Body of pancreas (tissue), 4 donors: ENCODE data around the gene ANXA5. TPM values are rescaled to one million over a fixed set of nuclear protein-coding genes. Genes with fewer than 3 reads are reported as not detected.

Experiments
- ATAC-seq: fragments of 150-250 bp; one replicate; pipeline ENCODE4 v1.9.1; 2016
- DNase-seq, 4 donors: peaks; one replicate each; pipeline ENCODE4 v3.0.0-alpha.2; 2019
- H3K27ac ChIP-seq, 4 donors: fragments of 200-600 bp; sonication (generic); 1 replicate in 3 of 4; 2 replicates in 1 of 4; pipeline versions ENCODE4 v1.5.1 to v1.6.1; 2016 to 2019; ENCODE audit warnings: mild to moderate bottlenecking in 1 of 4, mixed read lengths in 1 of 4, moderate library complexity in 1 of 4
- H3K27me3 ChIP-seq, 2 donors: fragments of 200-600 bp; sonication (generic); one replicate each; pipeline ENCODE4 v1.6.0; 2016; ENCODE audit warnings: mild to moderate bottlenecking in 1 of 2
- H3K36me3 ChIP-seq, 2 donors: fragments of 200-600 bp; sonication (generic); replicated peaks in 1 of 2; 2 replicates each; pipeline ENCODE4 v1.5.1; 2016; ENCODE audit warnings: low read depth in 2 of 2; ENCODE audit not compliant: insufficient read depth in 1 of 2
- H3K4me1 ChIP-seq: fragments of 200-600 bp; sonication (generic); one replicate; pipeline ENCODE4 v1.6.0; 2016
- H3K4me3 ChIP-seq, 2 donors: fragments of 200-600 bp; sonication (generic); 1 replicate in 1 of 2; 2 replicates in 1 of 2; pipeline ENCODE4 v1.5.1; 2016 to 2019
- H3K9me3 ChIP-seq, 3 donors: fragments of 200-600 bp; sonication (generic); 1 replicate in 2 of 3; 2 replicates in 1 of 3; pipeline ENCODE4 v1.5.1; 2016
- POLR2A ChIP-seq, 3 donors: fragments of 450-650 bp; IDR thresholded peaks; one replicate each; pipeline ENCODE4 v1.6.1; 2016; ENCODE audit warnings: antibody characterized with exemption in 3 of 3, mild to moderate bottlenecking in 2 of 3
- WGBS, 2 donors: methylation state at CpG; one replicate each; pipeline ENCODE4 v1.1.5; 2017; 5-methylcytosine and 5-hydroxymethylcytosine counted together
- intact Hi-C: fragments of 100-400 bp; cut with DNase I; formaldehyde crosslinking; loops from one replicate; pipeline ENCODE4 v1.15.1; 2023
- total RNA-seq, 2 donors: library from RNA; depleted of rRNA; stranded (reverse); fragments of >200 nt; gene quantifications; one replicate each; pipeline ENCODE4 v1.1.0, GENCODE V29; 2016
- TF ChIP-seq, protein P1 (sequence below), 7 experiments: fragments of 450-650 bp in 4 of 7; fragments of 200-600 bp in 3 of 7; sonication (generic) in 3 of 7; IDR thresholded peaks; one replicate each; pipeline ENCODE4 v1.5.1; 2016 to 2019; ENCODE audit warnings: antibody characterized with exemption in 7 of 7

Gene ANXA5
- total RNA-seq, 2 donors from 2014 or later = 126 to 180 TPM

DNA sequence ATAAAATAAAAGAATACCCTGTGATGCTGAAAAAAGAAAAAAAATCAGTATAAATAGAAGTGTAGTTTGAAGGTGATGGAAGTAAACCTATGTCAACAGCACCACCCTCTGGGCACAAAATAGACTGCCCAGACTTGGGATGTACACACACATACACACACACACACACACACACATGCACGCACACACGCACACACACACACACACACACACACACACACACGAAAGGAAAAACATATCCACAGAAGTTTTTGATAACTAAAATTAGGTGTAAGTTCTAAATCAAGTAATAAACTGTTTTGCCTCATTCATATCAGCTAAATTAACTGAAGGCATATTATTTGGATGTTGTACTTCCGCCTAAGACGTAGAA lies 40.5 kb downstream of the ANXA5 start:
- Histone ChIP-seq H3K27me3 (no peaks in the 10 kb centered on the region), H3K9me3 (no peaks in the 10 kb centered on the region), H3K27ac (no peak overlapping the region), H3K4me3 (no peak overlapping the region), H3K36me3 (no peaks in the 10 kb centered on the region), H3K4me1 (no peaks in the 10 kb centered on the region)
- DNase-seq (peak; percentile 27 to 55 (median 42)), ATAC-seq (no peak)
- 37% methylated on average over 5 of the region's 5 CpGs for WGBS, 2 donors
- TF ChIP-seq, protein P1, sequence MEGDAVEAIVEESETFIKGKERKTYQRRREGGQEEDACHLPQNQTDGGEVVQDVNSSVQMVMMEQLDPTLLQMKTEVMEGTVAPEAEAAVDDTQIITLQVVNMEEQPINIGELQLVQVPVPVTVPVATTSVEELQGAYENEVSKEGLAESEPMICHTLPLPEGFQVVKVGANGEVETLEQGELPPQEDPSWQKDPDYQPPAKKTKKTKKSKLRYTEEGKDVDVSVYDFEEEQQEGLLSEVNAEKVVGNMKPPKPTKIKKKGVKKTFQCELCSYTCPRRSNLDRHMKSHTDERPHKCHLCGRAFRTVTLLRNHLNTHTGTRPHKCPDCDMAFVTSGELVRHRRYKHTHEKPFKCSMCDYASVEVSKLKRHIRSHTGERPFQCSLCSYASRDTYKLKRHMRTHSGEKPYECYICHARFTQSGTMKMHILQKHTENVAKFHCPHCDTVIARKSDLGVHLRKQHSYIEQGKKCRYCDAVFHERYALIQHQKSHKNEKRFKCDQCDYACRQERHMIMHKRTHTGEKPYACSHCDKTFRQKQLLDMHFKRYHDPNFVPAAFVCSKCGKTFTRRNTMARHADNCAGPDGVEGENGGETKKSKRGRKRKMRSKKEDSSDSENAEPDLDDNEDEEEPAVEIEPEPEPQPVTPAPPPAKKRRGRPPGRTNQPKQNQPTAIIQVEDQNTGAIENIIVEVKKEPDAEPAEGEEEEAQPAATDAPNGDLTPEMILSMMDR (IDR thresholded peaks at IDR 0.05) = peak in 6 of 7 experiments; percentile 12 to 67 (median 27)
- no peak for TF ChIP-seq POLR2A (IDR thresholded peaks at IDR 0.05)
- intact Hi-C loops = no loop called here

DNA sequence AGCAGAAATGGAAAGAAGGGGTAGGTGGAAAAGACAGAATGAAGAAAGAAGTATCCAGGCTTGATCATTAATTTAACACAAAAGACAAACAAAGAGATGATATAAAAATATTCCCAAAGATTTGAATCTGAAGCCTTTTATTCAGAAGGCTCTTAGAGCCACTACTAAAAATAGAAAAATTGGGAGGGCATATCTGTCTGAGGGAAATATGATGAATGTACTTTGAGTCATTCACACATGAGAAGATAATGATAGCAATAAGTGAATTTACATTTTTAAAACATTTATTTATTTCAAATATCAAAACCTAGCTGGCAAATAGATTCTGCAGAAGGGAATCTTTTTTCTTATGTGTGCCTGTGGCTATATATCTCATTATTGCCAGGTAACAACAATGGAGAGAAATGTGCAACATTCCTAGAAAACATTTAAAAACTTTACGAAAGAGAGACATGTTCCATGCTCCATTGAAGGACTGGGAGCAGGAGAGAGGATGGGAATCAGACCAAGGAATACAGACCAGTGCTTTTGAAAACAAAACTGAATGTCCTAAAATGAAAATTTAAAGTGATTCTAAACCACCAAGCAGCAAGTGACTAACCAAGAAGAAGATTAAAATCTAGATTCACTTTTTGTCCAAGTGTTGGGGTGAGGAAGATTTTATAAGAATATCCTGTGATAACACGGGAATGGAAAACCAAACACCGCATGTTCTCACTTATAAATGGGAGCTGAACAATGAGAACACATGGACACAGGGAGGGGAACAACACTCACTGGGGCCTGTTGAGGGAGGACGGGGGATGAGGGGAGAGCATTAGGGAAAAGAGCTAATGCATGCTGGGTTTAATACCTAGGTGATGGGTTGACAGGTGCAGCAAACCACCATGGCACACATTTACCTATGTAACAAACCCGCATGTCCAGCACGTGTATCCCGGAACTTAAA lies 41.2 kb downstream of the ANXA5 start:
- no peak overlapping the region for H3K4me3 ChIP-seq
- no peak overlapping the region for H3K27ac ChIP-seq
- H3K9me3 ChIP-seq = no peaks in the 10 kb centered on the region
- no peaks in the 10 kb centered on the region for H3K27me3 ChIP-seq
- TF ChIP-seq, protein P1 (IDR thresholded peaks at IDR 0.05) = no peak
- TF ChIP-seq POLR2A (IDR thresholded peaks at IDR 0.05) = no peak
- DNase-seq = no peak
- no peaks in the 10 kb centered on the region for H3K36me3 ChIP-seq
- ATAC-seq = no peak
- WGBS, 2 donors = 55 to 63% methylated on average over 7 of the region's 7 CpGs
- no peaks in the 10 kb centered on the region for H3K4me1 ChIP-seq
- intact Hi-C loops = no loop called here

DNA sequence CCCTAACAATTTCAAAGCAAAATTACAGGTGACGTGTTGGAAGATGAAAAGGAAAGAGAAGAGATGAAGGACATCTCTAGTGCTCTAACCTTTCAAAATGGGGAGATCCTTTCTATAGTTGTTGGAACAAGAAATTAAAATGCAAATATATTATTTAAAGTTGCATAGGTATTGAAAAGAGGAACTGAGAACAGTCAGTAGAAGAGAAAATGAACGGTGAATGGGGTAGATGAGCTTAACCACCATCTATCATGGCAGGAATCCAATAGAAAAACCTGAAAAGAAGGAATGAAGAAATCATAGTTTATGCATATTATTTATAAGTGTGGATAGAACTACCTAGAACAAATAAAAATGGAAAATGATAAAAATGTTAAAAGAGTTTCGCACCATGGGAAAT lies 42.0 kb downstream of the ANXA5 start:
- TF ChIP-seq, protein P1 (IDR thresholded peaks at IDR 0.05) = no peak
- no peak for TF ChIP-seq POLR2A (IDR thresholded peaks at IDR 0.05)
- no peaks in the 10 kb centered on the region for H3K36me3 ChIP-seq
- H3K27me3 ChIP-seq = no peaks in the 10 kb centered on the region
- no peak for DNase-seq
- H3K9me3 ChIP-seq = no peaks in the 10 kb centered on the region
- H3K4me3 ChIP-seq = no peak overlapping the region
- ATAC-seq = no peak
- no peaks in the 10 kb centered on the region for H3K4me1 ChIP-seq
- H3K27ac ChIP-seq = no peak overlapping the region
- intact Hi-C loops = no loop called here
- 73 to 92% methylated on average over 3 of the region's 3 CpGs for WGBS, 2 donors

DNA sequence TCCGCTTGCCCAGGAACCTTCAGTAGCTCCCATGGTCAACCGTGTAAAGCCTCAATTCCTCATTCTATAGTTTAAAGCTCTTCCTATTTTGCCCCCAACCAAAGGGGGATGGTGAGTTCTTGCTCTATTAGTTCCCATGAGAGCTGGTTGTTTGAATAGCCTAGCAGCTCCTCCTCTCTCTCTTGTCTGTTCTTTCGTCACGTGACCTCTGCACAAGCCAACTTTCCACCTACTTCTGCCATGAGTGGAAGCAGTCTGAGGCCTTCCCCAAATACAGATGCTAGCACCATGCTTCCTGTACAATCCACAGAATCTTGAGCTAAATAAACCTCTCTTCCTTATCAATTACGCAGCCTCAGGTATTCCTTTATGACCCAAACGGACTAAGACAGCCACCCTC lies 42.8 kb downstream of the ANXA5 start:
- WGBS, 2 donors = 75 to 80% methylated on average over 6 of the region's 6 CpGs
- Histone ChIP-seq H3K36me3 (no peaks in the 10 kb centered on the region), H3K9me3 (no peaks in the 10 kb centered on the region), H3K4me1 (no peaks in the 10 kb centered on the region), H3K4me3 (no peak overlapping the region), H3K27me3 (no peaks in the 10 kb centered on the region), H3K27ac (no peak overlapping the region)
- no peak for TF ChIP-seq POLR2A (IDR thresholded peaks at IDR 0.05)
- TF ChIP-seq, protein P1 (IDR thresholded peaks at IDR 0.05) = no peak
- intact Hi-C loops = no loop called here
- no peak for ATAC-seq
- DNase-seq = no peak

DNA sequence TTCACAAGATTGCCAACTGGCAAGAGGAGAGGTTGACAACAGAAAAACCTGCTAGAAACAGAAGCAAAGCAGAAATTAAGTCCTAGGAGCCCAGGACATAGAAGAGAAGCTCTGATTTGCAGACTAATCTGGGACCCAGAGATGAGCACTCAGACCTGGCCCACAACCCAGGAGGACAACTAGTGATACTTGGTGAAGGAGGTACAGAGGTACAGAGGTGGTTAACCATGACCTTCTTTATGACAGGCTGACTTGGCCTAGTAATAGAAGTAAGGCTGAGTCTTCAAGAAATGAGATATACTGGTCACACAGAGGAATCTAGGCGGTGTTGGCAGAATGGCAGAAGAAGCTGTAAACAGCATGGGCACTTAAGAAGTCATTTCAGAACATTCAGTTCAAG lies 43.6 kb downstream of the ANXA5 start:
- H3K36me3 ChIP-seq = no peaks in the 10 kb centered on the region
- H3K27ac ChIP-seq = no peak overlapping the region
- no peak for DNase-seq
- WGBS, 2 donors = 95 to 97% methylated on average over 1 of the region's 1 CpG
- no peak overlapping the region for H3K4me3 ChIP-seq
- intact Hi-C loops = no loop called here
- no peaks in the 10 kb centered on the region for H3K4me1 ChIP-seq
- H3K9me3 ChIP-seq = no peaks in the 10 kb centered on the region
- TF ChIP-seq, protein P1 (IDR thresholded peaks at IDR 0.05) = no peak
- no peak for TF ChIP-seq POLR2A (IDR thresholded peaks at IDR 0.05)
- no peaks in the 10 kb centered on the region for H3K27me3 ChIP-seq
- no peak for ATAC-seq
